Fibroblast of the aortic adventitia (primary cell): Measurements from ENCODE around the gene TMEM245. TPM values are rescaled to one million over a fixed set of nuclear protein-coding genes. Genes with fewer than 3 reads are reported as not detected.
A peak's percentile ranks its signal among the peaks of the same experiment; 100 is the strongest.

Experiments used
- DNase-seq: peaks from one replicate; pipeline ENCODE4 v3.0.0-alpha.2; 2010; ENCODE audit warnings: low read depth
- H3K4me3 ChIP-seq: 2 replicates; pipeline ENCODE4 v1.5.1; 2011; ENCODE audit warnings: low read depth, mild to moderate bottlenecking, control low read depth, low read length, moderate library complexity
- CTCF ChIP-seq: IDR thresholded peaks from 2 replicates; pipeline ENCODE4 v1.5.1; 2011; ENCODE audit warnings: mild to moderate bottlenecking, low read length, control low read depth, inconsistent platforms; ENCODE audit not compliant: insufficient read depth
- total RNA-seq: library from RNA; depleted of rRNA; stranded (reverse); fragments of >200 nt; gene quantifications from 2 replicates; pipeline ENCODE4 v1.2.3, GENCODE V29; 2012; ENCODE audit warnings: low replicate concordance

Gene TMEM245
- total RNA-seq, 1 donor = 51.2 TPM

DNA sequence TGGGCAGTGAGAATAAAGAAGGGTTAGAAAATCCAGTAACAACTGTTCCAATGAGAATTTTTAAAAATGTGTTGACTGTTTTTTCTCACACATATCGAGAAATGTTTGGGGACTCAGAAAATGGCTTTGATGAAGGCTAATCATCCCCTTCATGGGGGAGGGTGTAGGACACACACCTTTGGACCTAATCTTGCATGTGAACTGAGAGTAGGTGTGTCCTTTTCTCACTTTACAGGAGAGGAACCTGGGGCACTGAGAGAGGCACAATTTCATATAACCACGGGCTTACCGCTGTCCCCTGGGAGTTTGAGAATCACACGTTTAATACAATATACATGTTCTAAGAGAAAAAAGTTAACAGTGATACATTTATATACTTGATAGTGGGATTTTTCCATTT, 30.0 kb upstream of the TMEM245 start:
- DNase-seq = no peak
- no peak overlapping the region for H3K4me3 ChIP-seq
- no peak for TF ChIP-seq CTCF

DNA sequence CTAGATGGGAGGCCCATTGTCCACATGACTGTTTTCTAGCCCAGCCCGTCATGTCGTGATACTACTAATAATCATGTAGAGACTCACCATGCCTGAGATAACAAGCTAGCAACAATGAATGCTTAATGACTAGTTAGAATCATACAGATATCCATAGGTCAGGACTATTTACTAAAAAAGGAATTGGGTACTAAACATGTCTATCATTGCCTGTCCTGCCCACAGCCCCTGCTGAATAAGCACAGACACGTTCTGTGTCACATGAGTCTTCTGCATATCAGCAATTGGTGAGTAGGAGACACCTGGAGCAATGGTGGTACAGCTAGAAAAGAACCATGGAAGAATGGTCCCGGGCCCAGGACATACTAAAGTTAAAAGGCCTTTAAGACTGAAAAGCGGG, 29.3 kb upstream of the TMEM245 start:
- TF ChIP-seq CTCF = no peak
- no peak overlapping the region for H3K4me3 ChIP-seq
- no peak for DNase-seq

GRCh38 chr9:109145051-109145450, 25.3 kb upstream of the TMEM245 start:
- H3K4me3 ChIP-seq = no peak overlapping the region
- TF ChIP-seq CTCF = no peak
- DNase-seq = no peak

DNA sequence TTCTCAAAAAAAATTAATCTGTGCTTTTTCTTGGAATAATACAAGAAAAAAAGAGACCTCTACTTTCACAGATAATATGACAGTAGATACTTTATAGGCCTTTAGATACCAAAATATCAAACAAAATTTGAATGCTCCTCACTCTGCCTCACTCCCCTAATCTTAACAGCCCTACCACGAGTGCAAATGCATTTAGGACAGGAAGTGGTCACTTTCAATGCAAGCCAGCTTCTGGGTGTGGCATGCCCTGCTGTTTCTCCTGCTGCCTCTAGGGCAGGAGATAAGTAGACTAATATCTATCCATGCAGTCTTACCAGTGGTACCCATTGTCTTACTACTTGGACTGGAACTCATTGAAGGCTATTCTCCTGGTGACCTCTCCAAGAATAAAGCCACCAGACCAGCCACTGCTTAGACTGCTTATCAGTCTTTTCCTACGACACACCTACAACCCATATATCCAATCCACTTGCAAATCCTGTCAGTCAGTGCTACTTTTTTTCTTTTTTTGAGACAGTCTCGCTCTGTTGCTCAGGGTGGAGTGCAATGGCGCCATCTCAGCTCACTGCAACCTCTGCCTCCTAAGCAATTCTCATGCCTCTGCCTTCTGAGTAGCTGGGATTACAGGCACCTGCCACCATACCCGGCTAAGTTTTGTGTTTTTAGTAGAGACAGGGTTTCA, 24.3 kb upstream of the TMEM245 start:
- no peak overlapping the region for H3K4me3 ChIP-seq
- peak; percentile 30 for TF ChIP-seq CTCF
- DNase-seq = peak; percentile 10

GRCh38 chr9:109141375-109141774, 21.6 kb upstream of the TMEM245 start:
- no peak for TF ChIP-seq CTCF
- H3K4me3 ChIP-seq = no peak overlapping the region
- no peak for DNase-seq

DNA sequence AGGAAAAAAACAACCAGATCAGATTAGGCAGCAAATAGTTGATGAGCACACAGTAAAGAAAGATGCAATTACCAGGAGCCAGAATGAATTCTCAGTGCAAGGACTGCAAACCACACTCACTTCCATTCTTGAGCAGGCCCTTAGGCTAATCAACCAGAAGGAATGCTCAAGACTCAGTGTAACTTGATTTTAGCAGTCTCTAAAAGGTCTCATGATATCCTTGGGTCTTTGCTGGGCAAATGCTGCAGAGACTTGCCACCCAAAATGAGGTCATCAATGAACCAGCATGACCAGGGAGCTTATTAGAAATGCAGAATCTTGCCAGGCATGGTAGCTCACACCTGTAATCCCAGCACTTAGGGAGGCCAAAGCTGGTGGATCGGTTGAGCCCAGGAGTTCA, 20.1 kb upstream of the TMEM245 start:
- no peak overlapping the region for H3K4me3 ChIP-seq
- no peak for TF ChIP-seq CTCF
- DNase-seq = no peak

DNA sequence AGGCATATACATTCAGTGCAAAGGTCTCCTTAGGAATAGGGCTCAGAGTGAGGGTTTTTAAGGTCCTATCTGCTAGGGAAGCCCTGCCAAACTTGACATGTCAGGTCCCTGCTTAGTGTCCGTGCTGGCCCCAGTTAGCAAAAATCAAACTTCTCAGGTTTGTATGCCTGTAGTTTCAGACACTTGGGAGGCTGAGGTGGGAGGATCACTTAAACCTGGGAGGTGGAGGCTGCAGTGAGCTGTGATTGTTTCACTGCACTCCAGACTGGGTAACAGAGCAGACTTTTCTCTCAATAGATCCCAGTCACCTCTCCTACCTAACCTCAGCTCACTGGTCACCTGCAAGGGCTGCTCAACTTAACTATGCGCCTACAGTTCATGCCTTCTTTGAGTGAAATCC, 18.7 kb upstream of the TMEM245 start:
- TF ChIP-seq CTCF = no peak
- DNase-seq = no peak
- no peak overlapping the region for H3K4me3 ChIP-seq
